Measurements from ENCODE around the gene PTPRF. TPM values are rescaled to one million over a fixed set of nuclear protein-coding genes. Genes with fewer than 3 reads are reported as not detected.

The PTPRF gene
- total RNA-seq, 1 experiment from 2014 or later, result 30.8 TPM

DNA sequence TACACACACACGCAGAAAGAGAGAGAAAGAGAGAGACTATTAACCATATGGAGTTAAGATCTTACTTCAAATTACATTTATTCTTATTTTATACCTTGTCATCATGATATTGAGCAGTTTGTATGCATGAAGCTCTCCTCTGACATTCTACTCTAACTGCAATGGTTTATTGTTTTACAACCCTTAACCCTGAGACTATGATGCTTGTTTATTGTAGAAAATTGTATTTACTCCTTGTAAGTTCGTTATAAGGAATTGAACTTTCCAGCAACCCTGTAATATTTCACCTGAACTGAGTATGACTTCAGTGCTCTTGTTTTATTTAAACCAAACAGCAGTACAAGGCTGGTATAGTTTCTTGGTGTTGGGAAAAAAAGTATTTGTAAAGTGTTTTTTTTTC is 18.6 kb upstream of the PTPRF start:
- DNase-seq (ENCODE audit: extremely low read depth, low read depth), result no peak

DNA sequence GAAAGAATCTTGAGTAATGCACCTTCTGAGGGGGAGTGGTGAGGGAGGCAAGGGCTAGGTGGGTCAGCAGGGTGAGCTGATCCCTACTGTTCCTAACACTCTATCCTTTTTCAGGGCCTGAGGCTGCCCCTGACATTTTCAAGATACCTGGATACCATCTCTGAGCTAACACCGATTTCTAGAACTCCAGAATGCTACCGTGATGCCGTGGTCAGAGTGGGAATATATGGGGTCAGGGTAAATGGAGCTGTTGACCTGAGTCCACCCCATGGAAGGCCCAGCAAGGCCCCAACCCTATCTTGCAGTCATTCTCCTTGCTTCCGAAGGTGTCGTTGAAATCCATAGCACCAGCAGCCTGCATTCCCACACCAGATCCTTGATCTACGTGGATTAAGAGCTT is 18.0 kb upstream of the PTPRF start:
- no peak for DNase-seq (ENCODE audit: extremely low read depth, low read depth)

GRCh38 chr1:43513471-43514173 is 17.1 kb upstream of the PTPRF start:
- DNase-seq (ENCODE audit: extremely low read depth, low read depth), result no peak

DNA sequence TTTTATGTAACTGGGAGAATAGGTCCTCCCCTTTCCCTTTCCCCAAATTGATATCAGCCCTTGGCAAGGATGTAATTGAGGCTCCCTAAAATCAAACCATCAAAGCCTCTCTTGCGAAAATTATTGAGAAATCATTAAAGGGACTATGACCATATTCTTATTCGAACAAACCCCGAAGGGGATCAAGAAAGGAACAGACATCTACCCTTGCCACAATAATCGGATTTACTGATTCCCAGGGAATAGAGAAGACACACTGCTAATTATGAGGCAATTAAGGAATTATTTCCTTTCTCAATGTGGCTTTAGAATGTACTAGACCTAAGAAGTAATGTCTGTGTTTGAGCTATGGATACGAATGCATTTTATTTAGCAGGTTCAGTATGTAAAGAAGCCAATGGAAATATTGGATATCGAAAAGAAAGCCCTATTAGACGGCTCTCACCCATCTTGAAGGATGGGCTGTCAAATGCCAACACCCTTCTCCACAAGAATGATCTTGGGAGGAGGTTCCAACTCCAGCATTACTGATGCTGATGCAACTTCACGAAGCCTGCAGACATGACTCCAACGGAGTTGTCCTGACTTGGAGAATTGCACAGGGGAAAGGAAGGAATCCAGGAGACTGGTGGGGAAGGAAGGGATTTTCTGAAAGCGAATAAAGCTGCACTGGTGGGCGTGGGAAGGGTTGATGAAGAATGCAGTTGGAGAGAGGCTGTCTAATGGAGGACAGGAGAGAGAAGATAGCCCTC is 11.6 kb upstream of the PTPRF start:
- no peak for DNase-seq (ENCODE audit: extremely low read depth, low read depth)

- no peak for DNase-seq (ENCODE audit: extremely low read depth, low read depth)
These were observed 10.4 kb upstream of the PTPRF start for GRCh38 chr1:43520100-43520778.

DNA sequence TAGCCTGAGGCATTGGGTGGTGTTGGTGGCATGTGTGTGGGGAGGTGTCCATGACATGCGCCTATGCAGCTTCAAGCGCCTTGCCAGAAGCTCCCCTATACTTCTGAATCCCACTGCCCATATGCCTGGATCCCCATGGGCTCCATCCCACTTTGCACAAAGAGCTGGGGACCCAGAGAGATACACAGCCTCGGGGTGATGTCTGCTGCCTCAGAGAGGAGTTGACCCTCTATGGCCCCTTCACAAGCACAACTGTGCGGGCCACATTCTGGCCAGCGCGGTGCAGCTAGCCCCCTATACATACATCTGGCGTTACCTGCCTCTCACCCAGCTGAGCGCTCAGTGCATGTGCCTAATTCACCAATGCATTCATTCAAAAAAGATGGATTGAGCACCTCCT is 9.6 kb upstream of the PTPRF start:
- no peak for DNase-seq (ENCODE audit: extremely low read depth, low read depth)

GRCh38 chr1:43521756-43522155 is 8.9 kb upstream of the PTPRF start:
- DNase-seq (ENCODE audit: extremely low read depth, low read depth), result no peak

DNA sequence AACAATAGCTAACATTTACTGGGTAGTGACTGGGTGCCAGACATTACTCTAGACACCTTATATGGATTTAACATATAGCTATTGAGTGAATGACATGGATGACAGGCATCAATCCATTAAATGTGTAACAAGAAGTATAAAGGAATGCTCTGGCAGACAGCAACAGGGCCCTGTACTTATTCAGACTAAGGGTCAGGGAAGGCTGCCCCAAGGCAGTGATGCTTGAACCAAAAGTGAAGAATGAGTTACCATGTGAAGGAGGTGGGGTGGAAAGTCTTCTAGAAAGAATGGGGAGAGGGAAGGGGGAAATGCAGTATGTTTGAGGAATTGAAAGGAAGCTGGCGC is 8.3 kb upstream of the PTPRF start:
- no peak for DNase-seq (ENCODE audit: extremely low read depth, low read depth)

- peak; percentile 40 for DNase-seq (ENCODE audit: extremely low read depth, low read depth)
These were observed 7.8 kb upstream of the PTPRF start for GRCh38 chr1:43522776-43523480.

DNA sequence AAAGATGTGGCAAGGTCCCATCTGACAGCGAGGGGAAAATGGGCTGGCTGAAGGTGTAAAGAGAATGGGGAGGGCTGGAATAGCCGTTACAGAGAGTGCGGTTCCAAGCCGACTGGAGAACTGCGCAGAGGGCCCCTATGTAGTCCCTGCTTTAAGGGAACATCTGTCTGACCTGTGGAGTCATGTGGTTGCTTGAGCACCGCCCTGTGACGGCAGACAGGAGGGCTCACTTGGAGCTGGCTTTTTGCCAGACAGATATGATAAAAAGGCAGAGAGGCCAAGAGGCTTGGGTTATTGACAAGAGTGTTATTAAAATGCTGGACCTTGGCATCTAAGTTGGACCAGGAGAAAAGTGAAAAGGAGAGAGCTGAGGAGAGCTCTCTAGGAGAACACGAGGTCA is 5.9 kb upstream of the PTPRF start:
- DNase-seq (ENCODE audit: extremely low read depth, low read depth), result no peak

DNA sequence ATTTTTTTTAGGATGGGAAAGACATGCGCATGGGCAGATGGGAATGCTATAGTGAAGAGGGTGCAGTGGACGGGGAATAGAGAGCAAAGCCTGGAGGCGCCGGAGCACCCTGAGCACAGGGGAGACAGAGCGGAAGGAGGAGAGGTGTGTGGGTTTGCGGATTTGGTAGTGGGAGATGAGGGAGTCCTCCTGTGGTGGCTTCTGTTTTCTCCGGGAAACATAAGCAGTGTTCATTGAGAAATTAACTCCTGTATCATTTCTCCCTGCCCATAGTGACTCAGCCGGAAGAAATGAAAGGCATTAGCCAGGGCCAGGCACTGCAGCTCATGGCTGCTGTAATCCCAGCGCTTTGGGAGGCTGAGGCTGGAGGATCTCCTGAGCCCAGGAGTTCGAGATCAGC is 4.7 kb upstream of the PTPRF start:
- DNase-seq (ENCODE audit: extremely low read depth, low read depth), result peak; percentile 21

GRCh38 chr1:43527111-43527878 is 3.4 kb upstream of the PTPRF start:
- no peak for DNase-seq (ENCODE audit: extremely low read depth, low read depth)

- DNase-seq (ENCODE audit: extremely low read depth, low read depth), result peak; percentile 80
These were observed 1.4 kb upstream of the PTPRF start for GRCh38 chr1:43529206-43529731.

DNA sequence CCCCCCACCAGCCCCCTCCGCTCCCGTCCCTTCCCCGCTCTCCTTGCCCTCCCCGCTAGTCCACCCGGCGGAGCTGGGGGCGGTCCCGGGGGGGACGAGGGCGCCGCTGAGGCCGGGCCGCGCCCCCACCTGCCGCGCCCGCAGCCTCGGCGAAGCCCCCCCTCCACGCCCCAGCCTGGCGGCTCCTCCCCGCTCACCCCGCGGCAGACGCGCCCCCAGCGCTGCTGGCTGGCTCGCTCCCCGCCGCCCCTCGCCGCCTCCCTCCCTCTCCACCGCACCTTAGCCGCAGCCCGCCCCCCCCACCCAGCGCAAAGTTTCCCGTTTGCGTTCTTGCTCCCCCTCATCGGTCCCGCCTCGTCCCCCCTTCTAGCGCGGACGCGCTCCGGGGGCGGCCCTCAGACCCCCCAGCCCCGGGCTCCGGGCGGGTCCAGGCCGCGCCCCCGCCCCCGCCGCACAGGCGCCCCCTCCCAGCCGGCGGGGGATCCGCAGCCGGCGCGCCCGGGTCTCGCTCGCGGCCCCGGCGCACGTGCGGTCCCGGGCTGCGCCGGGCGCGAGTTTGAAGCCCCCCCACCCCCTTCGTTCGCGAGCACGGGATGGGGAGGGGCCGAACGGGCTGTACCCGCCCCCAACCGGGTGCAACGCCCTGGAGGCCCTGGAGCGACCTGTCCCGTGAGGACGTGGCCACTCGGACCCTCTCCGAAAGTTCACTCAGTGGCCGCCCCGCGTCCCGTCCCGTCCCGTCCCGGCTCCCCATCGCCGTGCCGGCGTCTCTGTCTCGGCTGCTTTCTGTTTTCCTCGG is 623 bp downstream of the PTPRF start:
- no peak for DNase-seq (ENCODE audit: extremely low read depth, low read depth)

GRCh38 chr1:43531906-43532584 is 1.4 kb downstream of the PTPRF start:
- DNase-seq (ENCODE audit: extremely low read depth, low read depth), result no peak

DNA sequence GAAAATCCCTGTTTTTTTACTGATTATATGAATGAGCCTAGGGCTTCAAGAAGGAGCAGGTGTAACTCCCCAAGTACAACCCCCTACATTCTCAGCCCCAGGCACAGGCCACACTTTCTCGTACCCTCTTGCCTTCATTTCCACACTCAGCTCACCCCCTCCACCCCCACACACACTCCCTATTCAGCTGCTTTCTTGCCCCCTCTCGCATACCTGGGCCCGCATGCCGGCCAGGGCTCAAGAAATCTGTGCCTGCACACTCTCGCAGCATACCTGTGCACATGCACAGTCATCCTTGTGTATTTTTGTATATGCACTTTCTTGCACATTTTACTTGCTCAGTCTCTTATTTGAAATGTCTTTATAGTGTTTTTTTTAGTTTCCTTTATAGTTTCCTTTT is 2.0 kb downstream of the PTPRF start:
- DNase-seq (ENCODE audit: extremely low read depth, low read depth), result no peak

- no peak for DNase-seq (ENCODE audit: extremely low read depth, low read depth)
These were observed 2.9 kb downstream of the PTPRF start for GRCh38 chr1:43533584-43533983.

DNA sequence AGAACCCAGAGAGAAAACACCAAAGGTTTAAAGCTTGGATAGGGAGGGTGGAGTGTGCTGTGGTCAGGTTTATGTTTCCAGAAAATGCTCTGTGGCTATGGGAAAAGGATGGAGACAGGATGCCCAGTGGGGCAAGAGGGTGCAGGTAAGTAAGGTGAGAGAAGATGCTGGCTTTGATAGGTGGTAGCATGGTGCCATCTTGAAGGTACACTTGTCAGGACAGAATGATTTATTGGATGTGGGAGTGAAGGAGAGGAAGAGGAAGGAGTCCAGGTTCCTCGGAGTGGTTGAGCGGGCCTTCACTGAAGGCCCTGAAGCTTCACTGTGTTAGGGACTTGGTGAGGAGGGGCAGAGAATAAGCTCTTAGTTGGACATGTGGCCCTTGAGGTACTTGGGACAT is 3.6 kb downstream of the PTPRF start:
- DNase-seq (ENCODE audit: extremely low read depth, low read depth), result no peak

Data from NCI-H460 (cell line).